H1 (cell line): ENCODE data around the gene F10.

Source experiments
- RAD21 ChIP-seq, 2 experiments: IDR thresholded peaks in 1 of 2; conservative IDR thresholded peaks in 1 of 2; 2 replicates each; pipeline ENCODE4 v1.6.1; 2011; ENCODE audit warnings: low read depth in 2 of 2, low read length in 2 of 2, improper control_type of control experiment in 1 of 2, inconsistent platforms in 1 of 2, mild to moderate bottlenecking in 1 of 2, moderate library complexity in 1 of 2
- TF ChIP-seq, protein P1 (sequence below), 3 experiments: IDR thresholded peaks; 1 replicate in 2 of 3; 2 replicates in 1 of 3; pipeline versions ENCODE4 v1.5.1 to v1.6.1; 2011; ENCODE audit warnings: low read length in 3 of 3, mild to moderate bottlenecking in 3 of 3, inconsistent platforms in 2 of 3, low read depth in 1 of 3, moderate library complexity in 1 of 3; ENCODE audit not compliant: insufficient read depth in 1 of 3; ENCODE audit errors: control extremely low read depth in 1 of 3

DNA sequence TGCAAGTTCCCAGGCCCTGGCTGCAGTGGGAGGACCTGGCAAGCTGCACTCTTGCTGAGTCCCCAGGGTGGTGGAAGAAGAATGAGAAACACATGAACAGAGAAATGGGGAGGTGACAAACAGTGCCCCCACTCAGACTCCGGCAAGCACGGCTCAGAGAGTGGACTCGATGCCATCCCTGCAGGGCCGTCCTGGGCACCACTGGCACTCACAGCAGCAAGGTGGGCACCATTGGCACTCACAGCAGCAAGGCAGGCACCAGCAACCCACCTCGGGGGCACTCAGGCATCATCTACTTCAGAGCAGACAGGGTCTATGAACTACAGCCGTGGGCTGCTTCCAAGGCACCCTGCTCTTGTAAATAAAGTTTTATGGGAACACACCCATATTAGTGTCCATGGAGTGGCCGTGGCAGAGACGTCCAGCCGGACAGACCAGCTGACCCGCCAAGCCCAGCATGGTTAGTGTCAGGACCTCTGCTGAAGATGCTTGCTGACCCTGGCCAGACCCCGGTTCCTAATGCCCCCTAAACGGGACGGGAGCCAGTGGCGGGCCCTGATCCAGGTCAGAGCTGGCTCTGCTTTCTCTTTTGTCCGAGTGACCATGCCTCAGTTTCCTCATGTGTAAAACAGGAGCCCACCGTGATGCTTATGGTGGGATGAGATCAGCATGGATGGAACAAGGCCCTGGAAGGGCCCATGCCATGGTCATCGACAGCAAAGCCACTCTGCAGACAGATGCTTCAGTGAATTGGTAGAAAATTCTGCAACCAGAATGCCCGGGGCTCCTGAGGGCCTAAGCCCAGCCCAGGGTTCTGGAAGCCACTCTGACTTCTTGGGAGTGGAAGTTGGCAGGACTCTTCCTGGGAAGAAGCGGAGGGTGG lies 2.1 kb upstream of the F10 start:
- TF ChIP-seq RAD21 (IDR thresholded peaks at IDR 0.05 in 1 of 2, conservative IDR thresholded peaks at IDR 0.05 in 1 of 2; ENCODE audit: low read depth in 2 of 2, low read length in 2 of 2), result no peak
- TF ChIP-seq, protein P1, sequence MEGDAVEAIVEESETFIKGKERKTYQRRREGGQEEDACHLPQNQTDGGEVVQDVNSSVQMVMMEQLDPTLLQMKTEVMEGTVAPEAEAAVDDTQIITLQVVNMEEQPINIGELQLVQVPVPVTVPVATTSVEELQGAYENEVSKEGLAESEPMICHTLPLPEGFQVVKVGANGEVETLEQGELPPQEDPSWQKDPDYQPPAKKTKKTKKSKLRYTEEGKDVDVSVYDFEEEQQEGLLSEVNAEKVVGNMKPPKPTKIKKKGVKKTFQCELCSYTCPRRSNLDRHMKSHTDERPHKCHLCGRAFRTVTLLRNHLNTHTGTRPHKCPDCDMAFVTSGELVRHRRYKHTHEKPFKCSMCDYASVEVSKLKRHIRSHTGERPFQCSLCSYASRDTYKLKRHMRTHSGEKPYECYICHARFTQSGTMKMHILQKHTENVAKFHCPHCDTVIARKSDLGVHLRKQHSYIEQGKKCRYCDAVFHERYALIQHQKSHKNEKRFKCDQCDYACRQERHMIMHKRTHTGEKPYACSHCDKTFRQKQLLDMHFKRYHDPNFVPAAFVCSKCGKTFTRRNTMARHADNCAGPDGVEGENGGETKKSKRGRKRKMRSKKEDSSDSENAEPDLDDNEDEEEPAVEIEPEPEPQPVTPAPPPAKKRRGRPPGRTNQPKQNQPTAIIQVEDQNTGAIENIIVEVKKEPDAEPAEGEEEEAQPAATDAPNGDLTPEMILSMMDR (IDR thresholded peaks at IDR 0.05; ENCODE audit: control extremely low read depth in 1 of 3, insufficient read depth in 1 of 3, low read depth in 1 of 3, low read length in 3 of 3), result no peak
